ENCODE results near the gene ATP2A1. TPM values are rescaled to one million over a fixed set of nuclear protein-coding genes. Genes with fewer than 3 reads are reported as not detected.

The ATP2A1 gene
- total and polyA plus RNA-seq, 2 of the 4 experiments (the other 2 are of a cell fraction), result under 0.01 to 0.63 TPM

DNA sequence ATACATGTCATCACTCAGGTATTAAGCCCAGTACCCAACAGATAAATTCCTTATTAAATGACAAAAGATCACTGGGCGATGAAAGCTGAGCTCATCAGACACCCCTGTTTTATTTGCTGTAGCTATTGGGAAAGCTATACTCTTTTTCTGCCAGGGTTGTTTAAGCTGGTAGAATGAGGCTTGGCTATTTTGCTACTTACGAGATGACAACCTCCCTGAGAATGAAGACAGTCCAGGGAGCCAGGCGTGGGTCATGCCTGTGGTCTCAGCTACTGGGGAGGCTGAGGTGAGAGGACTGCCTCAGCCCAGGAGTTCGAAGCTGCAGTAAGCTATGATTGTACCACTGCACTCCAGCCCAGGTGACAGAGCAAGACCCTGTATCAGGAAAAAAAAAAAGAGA, 19.0 kb upstream of the ATP2A1 start:
- POLR2A ChIA-PET (ENCODE audit: unreplicated experiment), result no interaction called here
- Histone ChIP-seq H3K79me1 (ENCODE audit: low read depth in 1 of 2, low read length in 2 of 2) (peaks cover 24 to 46% of the 10 kb centered on the region in 2 experiments), H3K4me3 (ENCODE audit: insufficient read depth, low read depth, low read length) (no peak overlapping the region), H3K18ac (ENCODE audit: low read depth, low read length) (no peak overlapping the region), H2AFZ (replicated peaks; ENCODE audit: low read length, poor library complexity) (no peak overlapping the region), H4K8ac (ENCODE audit: low read depth in 2 of 2, low read length in 2 of 2) (no peak overlapping the region), H4K20me1 (ENCODE audit: insufficient read depth, low read length) (peaks cover 3% of the 10 kb centered on the region), H2BK120ac (ENCODE audit: low read depth, low read length) (no peak overlapping the region), H2BK15ac (ENCODE audit: low read depth, low read length) (no peak overlapping the region), H2AK5ac (ENCODE audit: low read depth, low read length) (no peak overlapping the region), H3K4me1 (ENCODE audit: control insufficient read depth, insufficient read depth, low read length) (no peaks in the 10 kb centered on the region; the same call in 1 of the 2 replicates), H2AK9ac (replicated peaks; ENCODE audit: low read depth, low read length, poor library complexity) (no peak overlapping the region), H3K27me3 (ENCODE audit: control insufficient read depth, insufficient read depth, low read length) (no peaks in the 10 kb centered on the region), H3K27ac (ENCODE audit: insufficient read depth, low read length) (no peak overlapping the region), H2BK20ac (ENCODE audit: low read depth, low read length) (no peak overlapping the region), H3K36me3 (ENCODE audit: control insufficient read depth, insufficient read depth, low read length) (no peaks in the 10 kb centered on the region), H3K23ac (ENCODE audit: low read depth, low read length) (no peak overlapping the region), H4K5ac (ENCODE audit: low read depth, low read length) (no peak overlapping the region), H3K9me3 (ENCODE audit: control insufficient read depth, insufficient read depth, low read length) (no peaks in the 10 kb centered on the region), H3K9ac (ENCODE audit: low read depth, low read length) (no peak overlapping the region), H3K4ac (ENCODE audit: low read depth, low read length) (no peak overlapping the region), H4K91ac (ENCODE audit: insufficient read depth, low read depth, low read length) (no peak overlapping the region), H3K56ac (ENCODE audit: extremely low read depth, insufficient read depth, low read length) (no peak overlapping the region), H2BK5ac (ENCODE audit: low read depth, low read length, poor library complexity, severe bottlenecking) (no peak overlapping the region), H3K4me2 (ENCODE audit: low read depth, low read length) (no peak overlapping the region), H3K14ac (replicated peaks; ENCODE audit: low read depth, low read length) (no peak overlapping the region), H3K9me1 (ENCODE audit: insufficient read depth, low read length) (peaks cover 7% of the 10 kb centered on the region; the same call in 1 of the 2 replicates)
- no peak for DNase-seq
- ATAC-seq (ENCODE audit: low read depth), result no peak
- TF ChIP-seq MAZ (IDR thresholded peaks at IDR 0.05; ENCODE audit: borderline replicate concordance, low read depth, low read length) (no peak), MXI1 (IDR thresholded peaks at IDR 0.05; ENCODE audit: borderline replicate concordance, low read depth, low read length) (no peak), POLR2A (IDR thresholded peaks at IDR 0.05; ENCODE audit: low read depth, low read length) (no peak), SMC3 (IDR thresholded peaks at IDR 0.05; ENCODE audit: low read depth, low read length) (no peak), CEBPB (IDR thresholded peaks at IDR 0.05; ENCODE audit: low read depth, low read length) (no peak), RFX5 (IDR thresholded peaks at IDR 0.05; ENCODE audit: low read depth, low read length) (no peak), MAFK (IDR thresholded peaks at IDR 0.05; ENCODE audit: low read depth, low read length) (no peak), RAD21 (IDR thresholded peaks at IDR 0.05; ENCODE audit: low read length) (no peak), CHD1 (IDR thresholded peaks at IDR 0.05; ENCODE audit: low read depth, low read length) (no peak), FOS (IDR thresholded peaks at IDR 0.05; ENCODE audit: low read depth, low read length) (no peak), BHLHE40 (IDR thresholded peaks at IDR 0.05; ENCODE audit: low read depth, low read length) (no peak), RCOR1 (IDR thresholded peaks at IDR 0.05; ENCODE audit: insufficient replicate concordance, low read length) (no peak), NFE2L2 (IDR thresholded peaks at IDR 0.05; ENCODE audit: low read depth, low read length) (no peak)
- TF ChIP-seq, protein P1, sequence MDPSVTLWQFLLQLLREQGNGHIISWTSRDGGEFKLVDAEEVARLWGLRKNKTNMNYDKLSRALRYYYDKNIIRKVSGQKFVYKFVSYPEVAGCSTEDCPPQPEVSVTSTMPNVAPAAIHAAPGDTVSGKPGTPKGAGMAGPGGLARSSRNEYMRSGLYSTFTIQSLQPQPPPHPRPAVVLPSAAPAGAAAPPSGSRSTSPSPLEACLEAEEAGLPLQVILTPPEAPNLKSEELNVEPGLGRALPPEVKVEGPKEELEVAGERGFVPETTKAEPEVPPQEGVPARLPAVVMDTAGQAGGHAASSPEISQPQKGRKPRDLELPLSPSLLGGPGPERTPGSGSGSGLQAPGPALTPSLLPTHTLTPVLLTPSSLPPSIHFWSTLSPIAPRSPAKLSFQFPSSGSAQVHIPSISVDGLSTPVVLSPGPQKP (IDR thresholded peaks at IDR 0.05; ENCODE audit: borderline replicate concordance, low read depth, low read length), result no peak
- TF ChIP-seq, protein P2, sequence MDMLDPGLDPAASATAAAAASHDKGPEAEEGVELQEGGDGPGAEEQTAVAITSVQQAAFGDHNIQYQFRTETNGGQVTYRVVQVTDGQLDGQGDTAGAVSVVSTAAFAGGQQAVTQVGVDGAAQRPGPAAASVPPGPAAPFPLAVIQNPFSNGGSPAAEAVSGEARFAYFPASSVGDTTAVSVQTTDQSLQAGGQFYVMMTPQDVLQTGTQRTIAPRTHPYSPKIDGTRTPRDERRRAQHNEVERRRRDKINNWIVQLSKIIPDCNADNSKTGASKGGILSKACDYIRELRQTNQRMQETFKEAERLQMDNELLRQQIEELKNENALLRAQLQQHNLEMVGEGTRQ (IDR thresholded peaks at IDR 0.05; ENCODE audit: low read depth, low read length), result no peak
- TF ChIP-seq, protein P3, sequence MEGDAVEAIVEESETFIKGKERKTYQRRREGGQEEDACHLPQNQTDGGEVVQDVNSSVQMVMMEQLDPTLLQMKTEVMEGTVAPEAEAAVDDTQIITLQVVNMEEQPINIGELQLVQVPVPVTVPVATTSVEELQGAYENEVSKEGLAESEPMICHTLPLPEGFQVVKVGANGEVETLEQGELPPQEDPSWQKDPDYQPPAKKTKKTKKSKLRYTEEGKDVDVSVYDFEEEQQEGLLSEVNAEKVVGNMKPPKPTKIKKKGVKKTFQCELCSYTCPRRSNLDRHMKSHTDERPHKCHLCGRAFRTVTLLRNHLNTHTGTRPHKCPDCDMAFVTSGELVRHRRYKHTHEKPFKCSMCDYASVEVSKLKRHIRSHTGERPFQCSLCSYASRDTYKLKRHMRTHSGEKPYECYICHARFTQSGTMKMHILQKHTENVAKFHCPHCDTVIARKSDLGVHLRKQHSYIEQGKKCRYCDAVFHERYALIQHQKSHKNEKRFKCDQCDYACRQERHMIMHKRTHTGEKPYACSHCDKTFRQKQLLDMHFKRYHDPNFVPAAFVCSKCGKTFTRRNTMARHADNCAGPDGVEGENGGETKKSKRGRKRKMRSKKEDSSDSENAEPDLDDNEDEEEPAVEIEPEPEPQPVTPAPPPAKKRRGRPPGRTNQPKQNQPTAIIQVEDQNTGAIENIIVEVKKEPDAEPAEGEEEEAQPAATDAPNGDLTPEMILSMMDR (conservative IDR thresholded peaks at IDR 0.05; ENCODE audit: low read depth, low read length), result no peak
- CTCF ChIA-PET, result no interaction called here
- BruUV-seq (replicated peaks), result no TSS peak
- dilution Hi-C loops (cut with HindIII; ENCODE audit: low sequenced_read_pairs, unreplicated experiment), result no loop called here
- intact Hi-C loops (cut with micrococcal nuclease), result no loop called here
- no CpG with 5 or more reads among the region's 4 CpGs for WGBS, 2 experiments (ENCODE audit: extremely low coverage in 2 of 2, insufficient read length in 1 of 2)
- in situ Hi-C loops (cut with MboI; ENCODE audit: low sequenced_read_pairs), result no loop called here
